ENCODE results near the gene VWA8. TPM values are rescaled to one million over a fixed set of nuclear protein-coding genes. Genes with fewer than 3 reads are reported as not detected.

Gene VWA8
- total and polyA plus RNA-seq, 7 donors, result 3.0 to 37.5 (median 24.7) TPM

- no peak overlapping the region for H3K27ac ChIP-seq
- no peak for TF ChIP-seq POLR2AphosphoS5 (IDR thresholded peaks at IDR 0.05)
- TF ChIP-seq EP300 (IDR thresholded peaks at IDR 0.05), result no peak
- no peaks in the 10 kb centered on the region for H3K9me3 ChIP-seq
- DNase-seq, result peak; percentile 62
- H3K4me3 ChIP-seq, result no peak overlapping the region
- WGBS, 2 donors, result 95 to 97% methylated on average over 8 of the region's 8 CpGs
- no peaks in the 10 kb centered on the region for H3K36me3 ChIP-seq
- peaks cover 0 to 9% (median 8%) of the 10 kb centered on the region in 4 donors for H3K4me1 ChIP-seq
- intact Hi-C loops (cut with DNase I), result no loop called here
- H3K27me3 ChIP-seq, result no peaks in the 10 kb centered on the region
Measured at GRCh38 chr13:41550276-41550675, 410.6 kb downstream of the VWA8 start.

- no peaks in the 10 kb centered on the region for H3K36me3 ChIP-seq
- no peaks in the 10 kb centered on the region for H3K27me3 ChIP-seq
- intact Hi-C loops (cut with DNase I), result loop anchor here (5.0 kb wide), 1 partner anchor 92 kb away; the partner anchor contains the start of gene RGCC
- H3K4me3 ChIP-seq, result no peak overlapping the region
- H3K27ac ChIP-seq, result no peak overlapping the region
- 95 to 97% methylated on average over 10 of the region's 10 CpGs for WGBS, 2 donors
- DNase-seq, result no peak
- H3K9me3 ChIP-seq, result no peaks in the 10 kb centered on the region
- H3K4me1 ChIP-seq, result peaks cover 0 to 9% (median 8%) of the 10 kb centered on the region in 4 donors
- no peak for TF ChIP-seq POLR2AphosphoS5 (IDR thresholded peaks at IDR 0.05)
- TF ChIP-seq CTCF (IDR thresholded peaks at IDR 0.05), result no peak
- no peak for TF ChIP-seq EP300 (IDR thresholded peaks at IDR 0.05)
- no peak for TF ChIP-seq POLR2A (IDR thresholded peaks at IDR 0.05)
Measured at GRCh38 chr13:41549491-41549890, 411.4 kb downstream of the VWA8 start.

- TF ChIP-seq POLR2A (IDR thresholded peaks at IDR 0.05), result no peak
- no peak for TF ChIP-seq EP300 (IDR thresholded peaks at IDR 0.05)
- no peak for TF ChIP-seq POLR2AphosphoS5 (IDR thresholded peaks at IDR 0.05)
- TF ChIP-seq CTCF (IDR thresholded peaks at IDR 0.05), result no peak
- H3K27me3 ChIP-seq, result no peaks in the 10 kb centered on the region
- H3K9me3 ChIP-seq, result no peaks in the 10 kb centered on the region
- intact Hi-C loops (cut with DNase I), result loop anchor here (5.0 kb wide), 1 partner anchor 92 kb away; the partner anchor contains the start of gene RGCC
- peaks cover 0 to 9% (median 8%) of the 10 kb centered on the region in 4 donors for H3K4me1 ChIP-seq
- H3K36me3 ChIP-seq, result no peaks in the 10 kb centered on the region
- no peak overlapping the region for H3K4me3 ChIP-seq
- H3K27ac ChIP-seq, result peak overlapping the region in 1 of 4 donors; percentile 66
- DNase-seq, result no peak
- 95% methylated on average over 6 of the region's 6 CpGs for whole genome bisulfite sequencing, 2 donors
Measured at GRCh38 chr13:41548910-41549309, 412.0 kb downstream of the VWA8 start.

DNA sequence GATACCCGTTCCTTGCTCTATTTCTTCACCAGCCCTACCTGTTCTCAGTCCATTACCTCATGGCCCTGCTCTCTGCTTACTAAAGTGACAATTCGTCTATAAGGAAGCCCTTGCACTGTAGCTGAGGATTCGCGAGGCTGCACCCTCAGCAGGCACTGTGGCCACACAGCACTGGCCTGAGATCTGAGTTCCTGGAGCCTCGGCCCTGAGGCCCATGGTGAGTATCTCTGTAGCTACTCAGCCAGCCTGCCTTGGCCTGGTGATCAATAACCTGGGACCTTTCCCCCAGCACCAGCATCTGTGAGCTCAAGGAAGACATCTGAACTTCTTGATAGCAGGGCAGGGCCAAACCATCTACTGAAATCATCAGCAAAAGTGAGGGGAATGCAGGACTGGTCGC is 412.9 kb downstream of the VWA8 start:
- no peaks in the 10 kb centered on the region for H3K9me3 ChIP-seq
- H3K4me3 ChIP-seq, result no peak overlapping the region
- no peaks in the 10 kb centered on the region for H3K27me3 ChIP-seq
- DNase-seq, result peak; percentile 65
- peaks cover 0 to 9% (median 8%) of the 10 kb centered on the region in 4 donors for H3K4me1 ChIP-seq
- no peak for TF ChIP-seq EP300 (IDR thresholded peaks at IDR 0.05)
- TF ChIP-seq CTCF (IDR thresholded peaks at IDR 0.05), result no peak
- no peak for TF ChIP-seq POLR2AphosphoS5 (IDR thresholded peaks at IDR 0.05)
- no peak for TF ChIP-seq POLR2A (IDR thresholded peaks at IDR 0.05)
- no peaks in the 10 kb centered on the region for H3K36me3 ChIP-seq
- intact Hi-C loops (cut with DNase I), result loop anchor here (5.0 kb wide), 1 partner anchor 91 kb away; the partner anchor contains the start of gene RGCC
- 79 to 88% methylated on average over 6 of the region's 6 CpGs for WGBS, 2 donors
- peak overlapping the region; percentile 64 to 74 (median 68) for H3K27ac ChIP-seq

DNA sequence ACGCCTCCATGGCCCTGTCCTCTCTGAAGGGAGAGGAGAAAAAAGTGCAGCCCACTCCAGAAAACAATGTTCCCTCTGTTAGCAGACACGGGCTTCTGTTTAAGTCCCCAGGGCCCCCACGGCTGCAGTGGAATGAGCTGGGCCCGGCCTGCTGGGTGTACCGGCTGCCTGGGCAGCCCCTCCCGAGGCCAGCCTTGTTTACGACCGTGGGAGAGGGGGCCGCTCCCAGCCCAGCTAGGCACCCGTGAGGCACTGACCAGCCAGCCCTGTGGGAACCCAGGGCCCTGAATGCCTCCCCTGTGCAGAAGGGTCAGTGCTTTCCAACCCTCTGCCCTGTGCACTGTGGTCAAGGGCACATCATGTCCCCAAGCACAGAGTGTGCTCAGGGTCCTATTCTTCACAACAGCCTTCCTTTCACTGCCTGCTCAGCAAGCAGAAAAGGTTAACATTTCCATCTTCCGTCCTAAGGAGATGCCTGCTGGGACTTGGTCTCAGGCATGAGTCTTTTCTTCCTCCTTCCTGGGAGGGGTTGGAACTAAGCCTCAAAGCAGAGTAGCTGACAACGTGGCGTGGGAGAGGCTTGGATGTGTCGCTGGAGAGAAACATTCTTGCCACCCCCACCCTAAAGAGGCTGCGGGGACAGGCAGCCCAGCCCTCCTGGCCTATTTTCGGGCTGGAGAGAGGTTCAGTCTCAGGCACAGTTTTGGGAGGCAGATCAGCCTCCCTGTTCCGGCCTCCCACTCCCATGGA is 413.5 kb downstream of the VWA8 start:
- Histone ChIP-seq H3K4me3 (no peak overlapping the region), H3K27ac (peak overlapping the region; percentile 64 to 74 (median 68)), H3K27me3 (no peaks in the 10 kb centered on the region), H3K4me1 (peaks cover 0 to 9% (median 8%) of the 10 kb centered on the region in 4 donors), H3K9me3 (no peaks in the 10 kb centered on the region), H3K36me3 (no peaks in the 10 kb centered on the region)
- DNase-seq, result peak; percentile 84
- WGBS, 2 donors, result 56 to 70% methylated on average over 17 of the region's 17 CpGs
- intact Hi-C loops (cut with DNase I), result loop anchor here (5.0 kb wide), 1 partner anchor 90 kb away; the partner anchor contains the start of gene RGCC
- TF ChIP-seq POLR2A (IDR thresholded peaks at IDR 0.05), result no peak
- TF ChIP-seq CTCF (IDR thresholded peaks at IDR 0.05), result no peak
- peak; percentile 18 to 71 (median 53) for TF ChIP-seq POLR2AphosphoS5 (IDR thresholded peaks at IDR 0.05)
- TF ChIP-seq EP300 (IDR thresholded peaks at IDR 0.05), result peak in 2 of 4 donors; percentile 36 to 85
